Measurements from ENCODE around the gene TPRX1.

- no peak for TF ChIP-seq CTCF (IDR thresholded peaks at IDR 0.05; ENCODE audit: low read depth, low read length, poor library complexity, severe bottlenecking)
- TF ChIP-seq EZH2phosphoT487 (IDR thresholded peaks at IDR 0.05; ENCODE audit: borderline replicate concordance, low read length): no peak
Measured at GRCh38 chr19:47853003-47853402, 48.7 kb upstream of the TPRX1 start.

Measured in DOHH2 (cell line).